SK-N-SH treated with all-trans-retinoic acid at 6 μM for 48 hours (cell line): ENCODE measurements around the gene RNF207.

ENCODE experiments used
- ATAC-seq: fragments of 200-7000 bp; cut with Tn5 transposase; 3 replicates; pipeline ENCODE4 v1.9.1; 2020; ENCODE audit warnings: mild to moderate bottlenecking, moderate library complexity
- ARNTL ChIP-seq: fragments of 450-650 bp; formaldehyde crosslinking; IDR thresholded peaks from 2 replicates; pipeline ENCODE4 v1.5.0; 2020; ENCODE audit warnings: low read depth, mild to moderate bottlenecking, moderate library complexity, borderline replicate concordance
- BACH2 ChIP-seq: fragments of 250-450 bp; sonication (Bioruptor Pico); IDR thresholded peaks from 2 replicates; pipeline ENCODE4 v1.9.0; 2021; ENCODE audit warnings: mild to moderate bottlenecking, borderline replicate concordance
- CREB5 ChIP-seq: fragments of 250-450 bp; sonication (Bioruptor Pico); IDR thresholded peaks from 2 replicates; pipeline ENCODE4 v1.5.1; 2020; ENCODE audit warnings: low read depth, mild to moderate bottlenecking, moderate library complexity
- CSDC2 ChIP-seq: fragments of 250-450 bp; sonication (Bioruptor Pico); IDR thresholded peaks from 2 replicates; pipeline ENCODE4 v1.5.0; 2020; ENCODE audit warnings: mild to moderate bottlenecking, moderate library complexity
- ESRRG ChIP-seq: fragments of 250-450 bp; sonication (Bioruptor Pico); IDR thresholded peaks from 2 replicates; pipeline ENCODE4 v1.6.1; 2021; ENCODE audit warnings: mild to moderate bottlenecking
- GLIS3 ChIP-seq: fragments of 250-450 bp; sonication (Bioruptor Pico); IDR thresholded peaks from 2 replicates; pipeline ENCODE4 v1.5.0; 2020; ENCODE audit warnings: mild to moderate bottlenecking, moderate library complexity
- POU6F1 ChIP-seq: fragments of 250-450 bp; sonication (Bioruptor Pico); IDR thresholded peaks from 2 replicates; pipeline ENCODE4 v1.8.0; 2021; ENCODE audit warnings: low read depth, mild to moderate bottlenecking, moderate library complexity, borderline replicate concordance
- PPARA ChIP-seq: fragments of 250-450 bp; sonication (Bioruptor Pico); IDR thresholded peaks from 2 replicates; pipeline ENCODE4 v1.5.0; 2020; ENCODE audit warnings: mild to moderate bottlenecking, borderline replicate concordance
- RARB ChIP-seq: fragments of 250-450 bp; sonication (Bioruptor Pico); IDR thresholded peaks from 2 replicates; pipeline ENCODE4 v1.8.0; 2021; ENCODE audit warnings: mild to moderate bottlenecking, moderate library complexity
- SNAI2 ChIP-seq: fragments of 250-450 bp; sonication (Bioruptor Pico); IDR thresholded peaks from 2 replicates; pipeline ENCODE4 v1.5.0; 2020; ENCODE audit warnings: mild to moderate bottlenecking, moderate library complexity
- TCF4 ChIP-seq: fragments of 250-450 bp; sonication (Bioruptor Pico); IDR thresholded peaks from 2 replicates; pipeline ENCODE4 v1.8.0; 2021; ENCODE audit warnings: mild to moderate bottlenecking, moderate library complexity, borderline replicate concordance
- TOX ChIP-seq: fragments of 250-450 bp; sonication (Bioruptor Pico); IDR thresholded peaks from 2 replicates; pipeline ENCODE4 v1.8.0; 2021; ENCODE audit warnings: mild to moderate bottlenecking, moderate library complexity, borderline replicate concordance
- ZFP3 ChIP-seq: fragments of 250-450 bp; sonication (Bioruptor Pico); IDR thresholded peaks from 2 replicates; pipeline ENCODE4 v1.5.0; 2020; ENCODE audit warnings: mild to moderate bottlenecking, moderate library complexity
- ZFP30 ChIP-seq: fragments of 450-650 bp; formaldehyde crosslinking; IDR thresholded peaks from 2 replicates; pipeline ENCODE4 v1.5.0; 2022; ENCODE audit warnings: mild to moderate bottlenecking, moderate library complexity
- ZNF565 ChIP-seq: fragments of 450-650 bp; formaldehyde crosslinking; conservative IDR thresholded peaks from 2 replicates; pipeline ENCODE4 v1.5.0; 2020; ENCODE audit warnings: low read depth, mild to moderate bottlenecking, moderate library complexity
- ZNF70 ChIP-seq: fragments of 450-650 bp; formaldehyde crosslinking; IDR thresholded peaks from 2 replicates; pipeline ENCODE4 v1.5.0; 2020; ENCODE audit warnings: mild to moderate bottlenecking, moderate library complexity
- ZNF8 ChIP-seq: fragments of 450-650 bp; formaldehyde crosslinking; IDR thresholded peaks from 2 replicates; pipeline ENCODE4 v1.5.0; 2020; ENCODE audit warnings: mild to moderate bottlenecking, moderate library complexity
- TF ChIP-seq, protein P1 (sequence below): fragments of 250-450 bp; sonication (Bioruptor Pico); IDR thresholded peaks from 2 replicates; pipeline ENCODE4 v1.8.0; 2020; ENCODE audit warnings: mild to moderate bottlenecking, moderate library complexity, borderline replicate concordance

Gene RNF207

GRCh38 chr1:6208723-6209660, 3.1 kb downstream of the RNF207 start:
- TF ChIP-seq ZNF565 (CRISPR knock-in tag) (no peak), ARNTL (CRISPR knock-in tag) (0 out of 2 replicates have a peak, but pooled peaks have one; percentile 22)
- peak; percentile 95 for ATAC-seq

- ATAC-seq: peak; percentile 35
- no peak for TF ChIP-seq ESRRG (CRISPR knock-in tag)
- no peak for TF ChIP-seq BACH2 (CRISPR knock-in tag)
- no peak for TF ChIP-seq ARNTL (CRISPR knock-in tag)
- TF ChIP-seq GLIS3: no peak
- no peak for TF ChIP-seq ZFP30 (CRISPR knock-in tag)
- no peak for TF ChIP-seq CSDC2
- no peak for TF ChIP-seq POU6F1 (CRISPR knock-in tag)
- TF ChIP-seq TOX (CRISPR knock-in tag): no peak
- no peak for TF ChIP-seq ZNF70 (CRISPR knock-in tag)
- TF ChIP-seq TCF4 (CRISPR knock-in tag): no peak
- no peak for TF ChIP-seq ZNF565 (CRISPR knock-in tag)
- no peak for TF ChIP-seq RARB (CRISPR knock-in tag)
- no peak for TF ChIP-seq SNAI2
- TF ChIP-seq, protein P1, sequence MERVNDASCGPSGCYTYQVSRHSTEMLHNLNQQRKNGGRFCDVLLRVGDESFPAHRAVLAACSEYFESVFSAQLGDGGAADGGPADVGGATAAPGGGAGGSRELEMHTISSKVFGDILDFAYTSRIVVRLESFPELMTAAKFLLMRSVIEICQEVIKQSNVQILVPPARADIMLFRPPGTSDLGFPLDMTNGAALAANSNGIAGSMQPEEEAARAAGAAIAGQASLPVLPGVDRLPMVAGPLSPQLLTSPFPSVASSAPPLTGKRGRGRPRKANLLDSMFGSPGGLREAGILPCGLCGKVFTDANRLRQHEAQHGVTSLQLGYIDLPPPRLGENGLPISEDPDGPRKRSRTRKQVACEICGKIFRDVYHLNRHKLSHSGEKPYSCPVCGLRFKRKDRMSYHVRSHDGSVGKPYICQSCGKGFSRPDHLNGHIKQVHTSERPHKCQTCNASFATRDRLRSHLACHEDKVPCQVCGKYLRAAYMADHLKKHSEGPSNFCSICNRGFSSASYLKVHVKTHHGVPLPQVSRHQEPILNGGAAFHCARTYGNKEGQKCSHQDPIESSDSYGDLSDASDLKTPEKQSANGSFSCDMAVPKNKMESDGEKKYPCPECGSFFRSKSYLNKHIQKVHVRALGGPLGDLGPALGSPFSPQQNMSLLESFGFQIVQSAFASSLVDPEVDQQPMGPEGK (CRISPR knock-in tag): no peak
Measured at GRCh38 chr1:6209661-6210580, 4.0 kb downstream of the RNF207 start.

GRCh38 chr1:6210591-6211355, 4.9 kb downstream of the RNF207 start:
- no peak for ATAC-seq
- no peak for TF ChIP-seq PPARA
- no peak for TF ChIP-seq ZNF70 (CRISPR knock-in tag)
- no peak for TF ChIP-seq SNAI2
- TF ChIP-seq ZNF8 (CRISPR knock-in tag): no peak
- no peak for TF ChIP-seq GLIS3
- no peak for TF ChIP-seq CREB5
- TF ChIP-seq, all 23 proteins: peak for 0

GRCh38 chr1:6211731-6212130, 5.8 kb downstream of the RNF207 start:
- TF ChIP-seq POU6F1 (CRISPR knock-in tag) (no peak), SNAI2 (no peak), ZFP30 (CRISPR knock-in tag) (no peak), ZFP3 (CRISPR knock-in tag) (no peak)
- no peak for ATAC-seq
